ENCODE data around the gene SCAMP4. TPM values are rescaled to one million over a fixed set of nuclear protein-coding genes. Genes with fewer than 3 reads are reported as not detected.

The SCAMP4 gene
- total RNA-seq, 1 experiment from 2014 or later: 63.3 TPM

- Histone ChIP-seq H3K79me2 (ENCODE audit: insufficient read depth, low read length) (peaks cover 65% of the 10 kb centered on the region), H3K9me3 (ENCODE audit: control insufficient read depth in 1 of 2, insufficient read depth in 1 of 2, low read depth in 1 of 2, low read length in 2 of 2) (no peaks in the 10 kb centered on the region), H3K36me3 (ENCODE audit: control insufficient read depth in 1 of 2, insufficient read depth in 2 of 2, low read length in 2 of 2) (peaks cover 0 to 4% of the 10 kb centered on the region in 2 experiments; a peak in 2 of 4 replicates), H3K27me3 (ENCODE audit: insufficient read depth, low read length) (no peaks in the 10 kb centered on the region), H2AFZ (ENCODE audit: low read depth, low read length, poor library complexity, severe bottlenecking) (no peak overlapping the region), H3K9ac (ENCODE audit: low read length) (no peak overlapping the region), H3K27ac (ENCODE audit: low read depth, low read length) (no peak overlapping the region), H3K4me1 (ENCODE audit: control insufficient read depth in 1 of 2, insufficient read depth in 2 of 2, low read length in 2 of 2) (peaks cover 9 to 26% of the 10 kb centered on the region in 2 experiments; a peak in 3 of 4 replicates), H3K4me3 (replicated peaks in 1 of 2; ENCODE audit: low read depth in 1 of 2, low read length in 2 of 2) (no peak overlapping the region), H3K4me2 (ENCODE audit: low read length) (no peak overlapping the region; the same call in 1 of the 2 replicates), H3K9me2 (ENCODE audit: insufficient read depth) (no peaks in the 10 kb centered on the region), H4K20me1 (ENCODE audit: insufficient read depth) (no peaks in the 10 kb centered on the region)
- intact Hi-C loops (cut with micrococcal nuclease): loop anchor here (5.0 kb wide), 1 partner anchor 245 kb away; the partner anchor contains the start of gene AP3D1
- RAD21 ChIA-PET (ENCODE audit: low non-redundant PET in 1 of 2, low total read pairs in 2 of 2, uncharacterized antibody in 2 of 2, unreplicated experiment in 2 of 2): no interaction called here
- BruUV-seq (replicated peaks): no TSS peak
- no peak for TF ChIP-seq ZFX (IDR thresholded peaks at IDR 0.05)
- DNase-seq (ENCODE audit: low read depth, low spot score): no peak
- POLR2A ChIA-PET: interaction anchor here (1.6 kb wide), 1 partner anchor 9 kb away, joined by 3 read pairs; no protein-coding TSS in a partner anchor
- CTCF ChIA-PET: no interaction called here
- no peak for ATAC-seq
These were observed 1.9 kb downstream of the SCAMP4 start for GRCh38 chr19:1906985-1907562.

GRCh38 chr19:1907563-1908363 is 2.6 kb downstream of the SCAMP4 start:
- H3K27me3 ChIP-seq (ENCODE audit: insufficient read depth, low read length): no peaks in the 10 kb centered on the region
- H3K4me1 ChIP-seq (ENCODE audit: control insufficient read depth in 1 of 2, insufficient read depth in 2 of 2, low read length in 2 of 2): peaks cover 9 to 26% of the 10 kb centered on the region in 2 experiments; a peak in 3 of 4 replicates
- peaks cover 1 to 4% of the 10 kb centered on the region in 2 experiments; a peak in 2 of 4 replicates for H3K36me3 ChIP-seq (ENCODE audit: control insufficient read depth in 1 of 2, insufficient read depth in 2 of 2, low read length in 2 of 2)
- H3K27ac ChIP-seq (ENCODE audit: low read depth, low read length): peak overlapping the region; percentile 30; the same call in 1 of the 2 replicates
- H3K4me3 ChIP-seq (replicated peaks in 1 of 2; ENCODE audit: low read depth in 1 of 2, low read length in 2 of 2): no peak overlapping the region
- BruUV-seq (replicated peaks): no TSS peak
- H3K79me2 ChIP-seq (ENCODE audit: insufficient read depth, low read length): peaks cover 71% of the 10 kb centered on the region
- DNase-seq (ENCODE audit: low read depth, low spot score) (no peak), ATAC-seq (no peak)
- CTCF ChIA-PET: no interaction called here
- POLR2A ChIA-PET: interaction anchor here (1.6 kb wide), 1 partner anchor 10 kb away, joined by 3 read pairs; no protein-coding TSS in a partner anchor
- no peaks in the 10 kb centered on the region for H4K20me1 ChIP-seq (ENCODE audit: insufficient read depth)
- no peak overlapping the region for H2AFZ ChIP-seq (ENCODE audit: low read depth, low read length, poor library complexity, severe bottlenecking)
- no peaks in the 10 kb centered on the region for H3K9me3 ChIP-seq (ENCODE audit: control insufficient read depth in 1 of 2, insufficient read depth in 1 of 2, low read depth in 1 of 2, low read length in 2 of 2)
- no peak overlapping the region; the same call in 1 of the 2 replicates for H3K4me2 ChIP-seq (ENCODE audit: low read length)
- no peaks in the 10 kb centered on the region for H3K9me2 ChIP-seq (ENCODE audit: insufficient read depth)
- RAD21 ChIA-PET (ENCODE audit: low non-redundant PET in 1 of 2, low total read pairs in 2 of 2, uncharacterized antibody in 2 of 2, unreplicated experiment in 2 of 2): no interaction called here
- no peak overlapping the region for H3K9ac ChIP-seq (ENCODE audit: low read length)
- intact Hi-C loops (cut with micrococcal nuclease): loop anchor here (5.0 kb wide), 1 partner anchor 245 kb away; the partner anchor contains the start of gene AP3D1
- TF ChIP-seq ELF1 (IDR thresholded peaks at IDR 0.05; ENCODE audit: borderline replicate concordance, low read depth) (no peak), ZFX (IDR thresholded peaks at IDR 0.05) (no peak), EZH2phosphoT487 (IDR thresholded peaks at IDR 0.05; ENCODE audit: borderline replicate concordance) (no peak), ZBTB33 (IDR thresholded peaks at IDR 0.05; ENCODE audit: extremely low read depth, insufficient replicate concordance, low read length) (no peak), SIN3A (IDR thresholded peaks at IDR 0.05; ENCODE audit: low read depth) (no peak), TCF7L2 (IDR thresholded peaks at IDR 0.05; ENCODE audit: borderline replicate concordance, extremely low read depth, insufficient read depth, insufficient read length) (no peak), FOSL1 (IDR thresholded peaks at IDR 0.05; ENCODE audit: low read depth) (no peak), SRF (IDR thresholded peaks at IDR 0.05; ENCODE audit: low read depth) (no peak), REST (IDR thresholded peaks at IDR 0.05; ENCODE audit: low read depth) (no peak)

Data from HCT116 (cell line).